ENCODE results near the gene ABCA8.

ABCA8 gene

GRCh38 chr17:68834328-68834836, 120.8 kb downstream of the ABCA8 start:
- no peaks in the 10 kb centered on the region for H3K4me1 ChIP-seq (ENCODE audit: control insufficient read depth, low read length)
- H4K20me1 ChIP-seq (ENCODE audit: control insufficient read depth, insufficient read depth, low read depth, low read length): no peaks in the 10 kb centered on the region
- no peak overlapping the region for H3K4me2 ChIP-seq (ENCODE audit: low read length)
- no peaks in the 10 kb centered on the region for H3K36me3 ChIP-seq (ENCODE audit: control insufficient read depth, low read length)
- no peak overlapping the region for H3K4me3 ChIP-seq (ENCODE audit: low read length)
- H3F3A ChIP-seq (ENCODE audit: control insufficient read depth, insufficient read depth): no peaks in the 10 kb centered on the region
- no peaks in the 10 kb centered on the region for H3K27me3 ChIP-seq (ENCODE audit: control insufficient read depth, low read length)
- H3K9me3 ChIP-seq (ENCODE audit: control insufficient read depth, insufficient read depth, low read length): no peaks in the 10 kb centered on the region
- no peaks in the 10 kb centered on the region for H3K9me2 ChIP-seq (replicated peaks; ENCODE audit: control insufficient read depth, low read length)
- no peak overlapping the region for H3K27ac ChIP-seq (ENCODE audit: low read depth, low read length)
- no peak for TF ChIP-seq EZH2phosphoT487 (IDR thresholded peaks at IDR 0.05; ENCODE audit: borderline replicate concordance, low read length)
- no peak for TF ChIP-seq CTCF (IDR thresholded peaks at IDR 0.05; ENCODE audit: low read depth, low read length, poor library complexity, severe bottlenecking)
- no peaks in the 10 kb centered on the region for H3K79me2 ChIP-seq (ENCODE audit: control insufficient read depth, low read length)

GRCh38 chr17:68832109-68832802, 122.9 kb downstream of the ABCA8 start:
- H3F3A ChIP-seq (ENCODE audit: control insufficient read depth, insufficient read depth): no peaks in the 10 kb centered on the region

GRCh38 chr17:68831170-68831569, 124.0 kb downstream of the ABCA8 start:
- no peak overlapping the region for H3K4me2 ChIP-seq (ENCODE audit: low read length)

More at GRCh38 chr17:68832109-68832802, 122.9 kb downstream of the ABCA8 start:
- no peaks in the 10 kb centered on the region for H3K4me1 ChIP-seq (ENCODE audit: control insufficient read depth, low read length)
- H3K79me2 ChIP-seq (ENCODE audit: control insufficient read depth, low read length): no peaks in the 10 kb centered on the region
- H3K9me3 ChIP-seq (ENCODE audit: control insufficient read depth, insufficient read depth, low read length): no peaks in the 10 kb centered on the region
- no peak overlapping the region for H3K4me3 ChIP-seq (ENCODE audit: low read length)
- no peak for TF ChIP-seq EZH2phosphoT487 (IDR thresholded peaks at IDR 0.05; ENCODE audit: borderline replicate concordance, low read length)
- TF ChIP-seq CTCF (IDR thresholded peaks at IDR 0.05; ENCODE audit: low read depth, low read length, poor library complexity, severe bottlenecking): no peak
- no peaks in the 10 kb centered on the region for H3K36me3 ChIP-seq (ENCODE audit: control insufficient read depth, low read length)
- H3K4me2 ChIP-seq (ENCODE audit: low read length): no peak overlapping the region
- no peaks in the 10 kb centered on the region for H3K9me2 ChIP-seq (replicated peaks; ENCODE audit: control insufficient read depth, low read length)
- H4K20me1 ChIP-seq (ENCODE audit: control insufficient read depth, insufficient read depth, low read depth, low read length): no peaks in the 10 kb centered on the region
- no peaks in the 10 kb centered on the region for H3K27me3 ChIP-seq (ENCODE audit: control insufficient read depth, low read length)
- H3K27ac ChIP-seq (ENCODE audit: low read depth, low read length): no peak overlapping the region

More at GRCh38 chr17:68831170-68831569, 124.0 kb downstream of the ABCA8 start:
- no peaks in the 10 kb centered on the region for H3K36me3 ChIP-seq (ENCODE audit: control insufficient read depth, low read length)
- no peaks in the 10 kb centered on the region for H4K20me1 ChIP-seq (ENCODE audit: control insufficient read depth, insufficient read depth, low read depth, low read length)
- H3F3A ChIP-seq (ENCODE audit: control insufficient read depth, insufficient read depth): no peaks in the 10 kb centered on the region
- no peaks in the 10 kb centered on the region for H3K79me2 ChIP-seq (ENCODE audit: control insufficient read depth, low read length)
- H3K9me2 ChIP-seq (replicated peaks; ENCODE audit: control insufficient read depth, low read length): no peaks in the 10 kb centered on the region
- no peak overlapping the region for H3K4me3 ChIP-seq (ENCODE audit: low read length)
- no peak overlapping the region for H3K27ac ChIP-seq (ENCODE audit: low read depth, low read length)
- no peaks in the 10 kb centered on the region for H3K27me3 ChIP-seq (ENCODE audit: control insufficient read depth, low read length)
- H3K4me1 ChIP-seq (ENCODE audit: control insufficient read depth, low read length): no peaks in the 10 kb centered on the region
- no peak for TF ChIP-seq CTCF (IDR thresholded peaks at IDR 0.05; ENCODE audit: low read depth, low read length, poor library complexity, severe bottlenecking)
- TF ChIP-seq EZH2phosphoT487 (IDR thresholded peaks at IDR 0.05; ENCODE audit: borderline replicate concordance, low read length): no peak
- H3K9me3 ChIP-seq (ENCODE audit: control insufficient read depth, insufficient read depth, low read length): no peaks in the 10 kb centered on the region
